SK-N-MC (cell line): ENCODE results near the gene UBE2C.
A peak's percentile ranks its signal among the peaks of the same experiment; 100 is the strongest.

Experiments used
- DNase-seq: peaks from one replicate; pipeline ENCODE4 v3.0.0-alpha.2; 2011; ENCODE audit warnings: low read depth, low spot score
- H3K27ac ChIP-seq: fragments of 200-600 bp; sonication (generic); 2 replicates; pipeline ENCODE4 v1.5.1; 2016; ENCODE audit warnings: mixed run types
- H3K36me3 ChIP-seq: fragments of 200-600 bp; sonication (generic); 2 replicates; pipeline ENCODE4 v1.6.1; 2017; ENCODE audit warnings: antibody characterized with exemption, low read length, mixed read lengths; ENCODE audit not compliant: insufficient read depth
- H3K4me3 ChIP-seq: fragments of 200-600 bp; sonication (generic); 2 replicates; pipeline ENCODE4 v1.5.1; 2016
- H3K9ac ChIP-seq: fragments of 200-600 bp; sonication (generic); 2 replicates; pipeline ENCODE4 v1.8.0; 2017; ENCODE audit warnings: mixed run types, mixed read lengths; ENCODE audit not compliant: insufficient read length
- H3K9me3 ChIP-seq: fragments of 200-600 bp; sonication (generic); 2 replicates; pipeline ENCODE4 v1.6.1; 2017; ENCODE audit warnings: low read depth, mild to moderate bottlenecking, antibody characterized with exemption, low read length, moderate library complexity, mixed read lengths
- EZH2 ChIP-seq: fragments of 200-600 bp; sonication (generic); IDR thresholded peaks from one replicate; pipeline ENCODE4 v1.6.1; 2017; ENCODE audit warnings: antibody characterized with exemption
- FOXP2 ChIP-seq: optimal IDR thresholded peaks from 2 replicates; pipeline ENCODE3; 2011; ENCODE audit warnings: mild to moderate bottlenecking, moderate library complexity; ENCODE audit not compliant: insufficient read depth; ENCODE audit errors: extremely low read length, control extremely low read depth
- POLR2AphosphoS5 ChIP-seq: IDR thresholded peaks from 2 replicates; pipeline ENCODE4 v1.6.1; 2012; ENCODE audit warnings: mild to moderate bottlenecking, low read depth, low read length, borderline replicate concordance

UBE2C gene

GRCh38 chr20:45833883-45834796, 21.7 kb downstream of the UBE2C start:
- no peak overlapping the region for H3K27ac ChIP-seq

DNA sequence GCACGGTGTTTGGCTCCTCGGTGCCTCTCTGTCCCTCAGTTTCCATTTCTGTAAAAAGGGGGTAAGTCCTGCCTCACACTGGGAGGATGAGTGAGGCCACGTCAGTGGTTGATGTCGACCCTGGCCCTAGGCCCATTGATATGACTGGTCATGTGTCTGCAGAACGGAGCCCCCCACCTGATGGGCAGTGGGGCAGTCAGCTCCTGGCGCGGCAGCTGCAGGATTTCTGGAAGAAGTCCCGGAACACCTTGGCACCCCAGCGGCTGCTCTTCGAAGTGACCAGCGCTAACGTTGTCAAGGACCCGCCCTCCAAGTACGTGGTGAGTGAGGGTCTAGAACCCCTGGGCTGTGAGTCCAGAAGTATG, 22.3 kb downstream of the UBE2C start:
- peak overlapping the region; percentile 89 for H3K4me3 ChIP-seq
- H3K9me3 ChIP-seq: no peaks in the 10 kb centered on the region
- H3K9ac ChIP-seq: no peak overlapping the region
- no peak overlapping the region for H3K27ac ChIP-seq
- no peak for TF ChIP-seq FOXP2
- TF ChIP-seq POLR2AphosphoS5: no peak
- no peak for DNase-seq
- H3K36me3 ChIP-seq: no peaks in the 10 kb centered on the region

More at GRCh38 chr20:45833883-45834796, 21.7 kb downstream of the UBE2C start:
- Histone ChIP-seq H3K4me3 (peak overlapping the region; percentile 89), H3K36me3 (no peaks in the 10 kb centered on the region), H3K9ac (peak overlapping the region; percentile 70), H3K9me3 (no peaks in the 10 kb centered on the region)
- no peak for DNase-seq
- TF ChIP-seq FOXP2 (no peak), EZH2 (no peak), POLR2AphosphoS5 (peak; percentile 67; the same call in 1 of the 2 replicates)

DNA sequence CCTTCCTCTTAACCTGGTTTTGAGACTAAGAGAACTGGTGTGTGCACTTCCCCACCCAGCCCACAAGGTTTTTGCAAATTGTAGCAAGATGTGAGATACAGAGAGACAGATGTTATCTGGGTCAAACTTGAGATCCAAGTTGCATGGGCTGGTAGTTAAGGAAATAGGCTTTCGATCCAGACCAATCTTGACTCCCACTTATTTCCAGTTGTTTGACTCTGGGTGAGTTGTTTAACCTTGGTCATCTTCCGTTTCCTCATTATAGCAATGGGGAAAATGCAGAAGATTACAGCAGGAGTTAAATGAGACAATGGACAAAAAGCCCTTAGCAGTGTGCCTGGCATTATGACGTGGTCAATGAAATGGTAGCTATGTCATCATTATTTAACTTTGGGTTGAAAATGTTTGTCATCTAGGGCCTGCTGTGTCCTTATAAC, 22.9 kb downstream of the UBE2C start:
- Histone ChIP-seq H3K9ac (no peak overlapping the region), H3K9me3 (no peaks in the 10 kb centered on the region), H3K4me3 (no peak overlapping the region), H3K36me3 (no peaks in the 10 kb centered on the region), H3K27ac (no peak overlapping the region)
- TF ChIP-seq EZH2 (no peak), POLR2AphosphoS5 (no peak), FOXP2 (no peak)
- no peak for DNase-seq

- Histone ChIP-seq H3K4me3 (no peak overlapping the region), H3K36me3 (no peaks in the 10 kb centered on the region), H3K27ac (no peak overlapping the region), H3K9me3 (no peaks in the 10 kb centered on the region), H3K9ac (no peak overlapping the region)
- no peak for TF ChIP-seq FOXP2
- TF ChIP-seq POLR2AphosphoS5: no peak
- no peak for TF ChIP-seq EZH2
- DNase-seq: no peak
These were observed 23.4 kb downstream of the UBE2C start for GRCh38 chr20:45835825-45836224.

DNA sequence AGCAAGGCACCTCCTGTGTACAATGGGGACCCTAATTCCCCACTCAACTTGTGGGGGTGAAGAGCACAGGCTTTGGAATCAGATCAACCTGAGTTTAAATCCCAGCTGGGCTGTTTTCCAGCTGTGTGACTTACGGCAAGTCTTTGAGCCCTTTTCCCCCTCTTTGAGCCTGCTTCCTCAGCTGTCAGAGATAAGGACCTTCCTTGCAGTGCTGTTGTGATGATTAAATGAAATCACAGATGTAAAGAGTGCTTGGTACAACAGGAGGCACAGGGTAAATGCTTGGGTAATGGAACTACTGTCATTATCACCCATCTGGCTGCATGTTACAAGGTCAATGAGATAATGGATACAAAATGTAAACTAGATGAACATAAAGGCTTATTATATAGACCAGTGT, 24.4 kb downstream of the UBE2C start:
- no peak overlapping the region for H3K9ac ChIP-seq
- no peak overlapping the region for H3K4me3 ChIP-seq
- no peak for DNase-seq
- H3K27ac ChIP-seq: no peak overlapping the region
- TF ChIP-seq EZH2 (no peak), POLR2AphosphoS5 (no peak), FOXP2 (no peak)
- H3K9me3 ChIP-seq: no peaks in the 10 kb centered on the region
- H3K36me3 ChIP-seq: no peaks in the 10 kb centered on the region

DNA sequence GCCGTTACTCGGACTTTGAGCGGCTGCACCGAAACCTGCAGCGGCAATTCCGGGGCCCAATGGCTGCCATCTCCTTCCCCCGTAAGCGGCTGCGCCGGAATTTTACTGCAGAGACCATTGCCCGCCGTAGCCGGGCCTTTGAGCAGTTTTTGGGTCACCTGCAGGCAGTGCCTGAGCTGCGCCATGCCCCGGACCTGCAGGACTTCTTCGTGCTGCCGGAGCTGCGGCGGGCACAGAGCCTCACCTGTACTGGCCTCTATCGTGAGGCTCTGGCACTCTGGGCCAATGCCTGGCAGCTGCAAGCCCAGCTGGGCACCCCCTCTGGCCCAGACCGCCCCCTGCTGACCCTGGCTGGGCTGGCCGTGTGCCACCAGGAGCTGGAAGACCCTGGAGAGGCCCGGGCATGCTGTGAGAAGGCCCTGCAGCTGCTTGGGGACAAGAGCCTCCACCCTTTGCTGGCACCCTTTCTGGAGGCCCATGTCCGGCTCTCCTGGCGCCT, 28.3 kb downstream of the UBE2C start:
- Histone ChIP-seq H3K9ac (no peak overlapping the region), H3K9me3 (no peaks in the 10 kb centered on the region), H3K4me3 (no peak overlapping the region), H3K36me3 (no peaks in the 10 kb centered on the region; the same call in 1 of the 2 replicates), H3K27ac (no peak overlapping the region)
- DNase-seq: no peak
- TF ChIP-seq POLR2AphosphoS5 (no peak), EZH2 (no peak), FOXP2 (no peak)

GRCh38 chr20:45841407-45842129, 29.1 kb downstream of the UBE2C start:
- TF ChIP-seq FOXP2 (no peak), EZH2 (no peak), POLR2AphosphoS5 (no peak)
- H3K9ac ChIP-seq: no peak overlapping the region
- no peak overlapping the region for H3K27ac ChIP-seq
- no peaks in the 10 kb centered on the region; the same call in 1 of the 2 replicates for H3K36me3 ChIP-seq
- no peak for DNase-seq
- H3K4me3 ChIP-seq: no peak overlapping the region
- H3K9me3 ChIP-seq: no peaks in the 10 kb centered on the region

DNA sequence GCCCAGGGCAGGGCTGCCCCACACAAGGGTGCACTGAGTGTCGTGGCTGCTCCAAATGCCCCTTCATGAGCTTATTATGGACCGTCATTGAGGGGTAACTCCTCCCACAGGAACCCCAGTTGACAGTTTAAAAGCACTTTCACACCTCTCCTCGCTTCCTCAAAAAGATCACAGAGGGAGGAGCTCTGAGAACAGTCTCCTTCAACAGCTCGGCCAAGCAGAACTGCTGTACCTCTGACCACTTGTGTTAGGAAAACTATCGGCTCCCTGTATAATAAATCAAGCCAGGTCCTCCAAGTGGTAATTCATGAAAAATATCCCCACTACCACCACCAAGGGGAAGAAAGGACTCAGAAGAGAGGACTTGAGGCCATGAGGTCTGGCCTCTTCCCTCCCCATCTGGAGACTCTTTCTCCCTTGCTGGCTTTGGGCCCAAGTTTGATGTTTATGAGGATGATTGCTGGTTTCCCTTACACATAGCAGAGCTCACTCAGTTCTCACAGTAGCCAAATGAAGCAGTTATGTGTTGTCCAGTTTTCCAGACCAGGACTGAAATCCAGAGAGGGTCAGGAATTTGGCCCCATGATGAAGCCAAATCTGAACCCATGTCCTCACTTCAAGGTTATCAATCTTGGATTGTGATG, 29.8 kb downstream of the UBE2C start:
- no peak overlapping the region for H3K27ac ChIP-seq
- no peak overlapping the region for H3K9ac ChIP-seq
- no peaks in the 10 kb centered on the region; the same call in 1 of the 2 replicates for H3K36me3 ChIP-seq
- TF ChIP-seq EZH2: no peak
- no peak for TF ChIP-seq POLR2AphosphoS5
- no peak for TF ChIP-seq FOXP2
- no peak for DNase-seq
- H3K9me3 ChIP-seq: no peaks in the 10 kb centered on the region
- H3K4me3 ChIP-seq: no peak overlapping the region
